MM.1S (cell line): ENCODE results near the gene SACS.

Source experiments
- DNase-seq: peaks from one replicate; pipeline ENCODE4 v3.0.0-alpha.2; 2015
- H2AFZ ChIP-seq: fragments of 300-600 bp; sonication (generic); 2 replicates; pipeline ENCODE4 v1.6.0; 2016; ENCODE audit warnings: antibody characterized with exemption, low read length
- H3F3A ChIP-seq: fragments of 300-600 bp; sonication (generic); 2 replicates; pipeline ENCODE4 v1.6.1; 2016; ENCODE audit warnings: mild to moderate bottlenecking, antibody characterized with exemption, low read length, moderate library complexity, mixed read lengths; ENCODE audit not compliant: insufficient read depth
- H3K27ac ChIP-seq: fragments of 300-600 bp; sonication (generic); 2 replicates; pipeline ENCODE4 v1.5.1; 2016; ENCODE audit warnings: mild to moderate bottlenecking, low read length
- H3K27me3 ChIP-seq: fragments of 300-600 bp; sonication (generic); replicated peaks from 2 replicates; pipeline ENCODE4 v1.6.0; 2016; ENCODE audit warnings: low read length; ENCODE audit not compliant: insufficient read depth
- H3K36me3 ChIP-seq: fragments of 300-600 bp; sonication (generic); replicated peaks from 2 replicates; pipeline ENCODE4 v1.6.1; 2016; ENCODE audit warnings: mild to moderate bottlenecking, low read length, mixed read lengths; ENCODE audit not compliant: insufficient read depth
- H3K4me1 ChIP-seq: fragments of 300-600 bp; sonication (generic); 2 replicates; pipeline ENCODE4 v1.6.1; 2016; ENCODE audit warnings: low read length, mixed read lengths
- H3K4me2 ChIP-seq: fragments of 300-600 bp; sonication (generic); 2 replicates; pipeline ENCODE4 v1.6.0; 2016; ENCODE audit warnings: low read depth, low read length
- H3K4me3 ChIP-seq: fragments of 300-600 bp; sonication (generic); 2 replicates; pipeline ENCODE4 v1.5.1; 2016; ENCODE audit warnings: low read length, mixed read lengths
- H3K79me2 ChIP-seq: fragments of 300-600 bp; sonication (generic); 2 replicates; pipeline ENCODE4 v1.6.1; 2016; ENCODE audit warnings: mixed run types, low read length, mixed read lengths
- H3K9ac ChIP-seq: fragments of 300-600 bp; sonication (generic); 2 replicates; pipeline ENCODE4 v1.6.1; 2016; ENCODE audit warnings: low read length, mixed read lengths
- H3K9me2 ChIP-seq: fragments of 300-600 bp; sonication (generic); replicated peaks from 2 replicates; pipeline ENCODE4 v1.6.1; 2016; ENCODE audit warnings: mild to moderate bottlenecking, low read length, mixed read lengths; ENCODE audit not compliant: insufficient read depth
- H3K9me3 ChIP-seq: fragments of 300-600 bp; sonication (generic); replicated peaks from 2 replicates; pipeline ENCODE4 v1.6.1; 2016; ENCODE audit warnings: mild to moderate bottlenecking, low read length, mixed read lengths; ENCODE audit not compliant: insufficient read depth
- H4K20me1 ChIP-seq: fragments of 300-600 bp; sonication (generic); 2 replicates; pipeline ENCODE4 v1.6.1; 2016; ENCODE audit warnings: mild to moderate bottlenecking, low read length, moderate library complexity, mixed read lengths; ENCODE audit not compliant: insufficient read depth
- CTCF ChIP-seq: fragments of 300-600 bp; sonication (generic); IDR thresholded peaks from 2 replicates; pipeline ENCODE4 v1.5.1; 2016; ENCODE audit warnings: antibody characterized with exemption, low read length, mixed read lengths
- EZH2 ChIP-seq: fragments of 300-600 bp; sonication (generic); optimal IDR thresholded peaks from 2 replicates; pipeline ENCODE3; 2017; ENCODE audit warnings: low read depth, mild to moderate bottlenecking, antibody characterized with exemption, low read length, mixed read lengths
- EZH2phosphoT487 ChIP-seq: fragments of 300-600 bp; sonication (generic); IDR thresholded peaks from 2 replicates; pipeline ENCODE4 v1.6.1; 2018; ENCODE audit warnings: antibody characterized with exemption, low read length

SACS gene

GRCh38 chr13:23455401-23456185 lies 22.1 kb upstream of the SACS start:
- Histone ChIP-seq H3K9me2 (no peaks in the 10 kb centered on the region), H4K20me1 (no peaks in the 10 kb centered on the region), H3K36me3 (no peaks in the 10 kb centered on the region), H3F3A (no peaks in the 10 kb centered on the region), H3K4me3 (no peak overlapping the region), H3K9ac (no peak overlapping the region), H2AFZ (no peak overlapping the region), H3K9me3 (no peaks in the 10 kb centered on the region), H3K4me1 (no peaks in the 10 kb centered on the region), H3K4me2 (no peak overlapping the region), H3K27me3 (no peaks in the 10 kb centered on the region), H3K79me2 (no peaks in the 10 kb centered on the region), H3K27ac (no peak overlapping the region)
- DNase-seq, result no peak
- TF ChIP-seq EZH2 (no peak), EZH2phosphoT487 (no peak)

GRCh38 chr13:23453132-23453531 lies 19.6 kb upstream of the SACS start:
- H3K4me1 ChIP-seq, result no peaks in the 10 kb centered on the region
- no peak overlapping the region for H3K4me2 ChIP-seq
- no peaks in the 10 kb centered on the region for H3F3A ChIP-seq
- no peaks in the 10 kb centered on the region for H3K27me3 ChIP-seq
- H2AFZ ChIP-seq, result no peak overlapping the region
- H3K9me3 ChIP-seq, result no peaks in the 10 kb centered on the region
- H4K20me1 ChIP-seq, result no peaks in the 10 kb centered on the region
- no peak overlapping the region for H3K4me3 ChIP-seq
- no peaks in the 10 kb centered on the region for H3K36me3 ChIP-seq
- no peak for DNase-seq
- TF ChIP-seq CTCF (no peak), EZH2 (no peak), EZH2phosphoT487 (no peak)
- no peak overlapping the region for H3K27ac ChIP-seq
- H3K9ac ChIP-seq, result no peak overlapping the region
- H3K79me2 ChIP-seq, result no peaks in the 10 kb centered on the region
- H3K9me2 ChIP-seq, result no peaks in the 10 kb centered on the region

GRCh38 chr13:23450340-23451046 lies 17.0 kb upstream of the SACS start:
- H3K4me3 ChIP-seq, result no peak overlapping the region
- no peaks in the 10 kb centered on the region for H3K4me1 ChIP-seq
- no peaks in the 10 kb centered on the region for H3F3A ChIP-seq
- no peaks in the 10 kb centered on the region for H3K27me3 ChIP-seq
- H3K4me2 ChIP-seq, result no peak overlapping the region
- H3K27ac ChIP-seq, result no peak overlapping the region
- H4K20me1 ChIP-seq, result no peaks in the 10 kb centered on the region
- no peak overlapping the region for H3K9ac ChIP-seq
- H2AFZ ChIP-seq, result no peak overlapping the region
- no peaks in the 10 kb centered on the region for H3K36me3 ChIP-seq
- H3K79me2 ChIP-seq, result no peaks in the 10 kb centered on the region
- DNase-seq, result no peak
- TF ChIP-seq CTCF, result no peak
- TF ChIP-seq EZH2phosphoT487, result no peak
- H3K9me2 ChIP-seq, result no peaks in the 10 kb centered on the region
- H3K9me3 ChIP-seq, result no peaks in the 10 kb centered on the region
